Measurements from ENCODE around the gene CSF1R. TPM values are rescaled to one million over a fixed set of nuclear protein-coding genes. Genes with fewer than 3 reads are reported as not detected.
"Not testable (repeated sequence)": the region's sequence is repeated elsewhere in the genome, so short reads cannot be mapped to it uniquely, and the experiment has no call there.

CSF1R gene
- polyA plus RNA-seq, 1 donor (not counting 4 experiments of a cell fraction or from before 2014, with no cell fraction given) = not detected

- H3K4me3 ChIP-seq (ENCODE audit: control insufficient read depth in 2 of 3, extremely low read depth in 1 of 3, insufficient read depth in 2 of 3, low read depth in 1 of 3, low read length in 3 of 3) = no peak overlapping the region
- dilution Hi-C loops (cut with MboI; ENCODE audit: extremely low pct_ligation_motif_present, low sequenced_read_pairs) = loop anchor here (5.0 kb wide), 1 partner anchor 39 kb away; no protein-coding TSS in a partner anchor
Observed at GRCh38 chr5:150033334-150033733, 53.0 kb downstream of the CSF1R start.

GRCh38 chr5:150028047-150028446 lies 58.3 kb downstream of the CSF1R start:
- H3K4me3 ChIP-seq (ENCODE audit: control insufficient read depth in 2 of 3, extremely low read depth in 1 of 3, insufficient read depth in 2 of 3, low read depth in 1 of 3, low read length in 3 of 3); H3K9ac ChIP-seq (ENCODE audit: control insufficient read depth, extremely low read depth, insufficient read depth, low read length); FAIRE-seq; H3K4me2 ChIP-seq (ENCODE audit: control insufficient read depth, extremely low read depth, insufficient read depth, low read depth, low read length); dilution Hi-C loops (cut with MboI; ENCODE audit: extremely low pct_ligation_motif_present, low sequenced_read_pairs); H4K20me1 ChIP-seq (ENCODE audit: control insufficient read depth, extremely low read depth, insufficient read depth, low read length); H3K9me3 ChIP-seq (ENCODE audit: control insufficient read depth, low read depth, low read length); H3K4me1 ChIP-seq (ENCODE audit: control insufficient read depth, extremely low read depth, insufficient read depth, low read length); H3K27me3 ChIP-seq (ENCODE audit: control insufficient read depth, extremely low read depth, insufficient read depth, low read length); DNase-seq (ENCODE audit: low read depth, low spot score); H2AFZ ChIP-seq (ENCODE audit: control insufficient read depth, low read length); H3K27ac ChIP-seq (ENCODE audit: control insufficient read depth, insufficient read depth, low read length); H3K9me1 ChIP-seq (ENCODE audit: control insufficient read depth, extremely low read depth, insufficient read depth, low read length): not testable (repeated sequence)
- peaks cover 16% of the 10 kb centered on the region for H3K79me2 ChIP-seq (ENCODE audit: control insufficient read depth, insufficient read depth, low read length)
- peaks cover 50 to 60% of the 10 kb centered on the region in 2 experiments for H3K36me3 ChIP-seq (ENCODE audit: control insufficient read depth in 2 of 2, extremely low read depth in 1 of 2, insufficient read depth in 2 of 2, low read length in 2 of 2)

More at GRCh38 chr5:150033334-150033733, 53.0 kb downstream of the CSF1R start:
- H3K9me3 ChIP-seq (ENCODE audit: control insufficient read depth, low read depth, low read length) = no peaks in the 10 kb centered on the region
- H3K4me1 ChIP-seq (ENCODE audit: control insufficient read depth, extremely low read depth, insufficient read depth, low read length) = peaks cover 18% of the 10 kb centered on the region
- DNase-seq (ENCODE audit: low read depth, low spot score) (no peak), FAIRE-seq (no peak)
- no peak overlapping the region for H2AFZ ChIP-seq (ENCODE audit: control insufficient read depth, low read length)
- H3K9ac ChIP-seq (ENCODE audit: control insufficient read depth, extremely low read depth, insufficient read depth, low read length) = no peak overlapping the region
- H3K27ac ChIP-seq (ENCODE audit: control insufficient read depth, insufficient read depth, low read length) = no peak overlapping the region
- H3K9me1 ChIP-seq (ENCODE audit: control insufficient read depth, extremely low read depth, insufficient read depth, low read length) = no peaks in the 10 kb centered on the region
- H4K20me1 ChIP-seq (ENCODE audit: control insufficient read depth, extremely low read depth, insufficient read depth, low read length) = peaks cover 3% of the 10 kb centered on the region
- peaks cover 43 to 46% of the 10 kb centered on the region in 2 experiments for H3K36me3 ChIP-seq (ENCODE audit: control insufficient read depth in 2 of 2, extremely low read depth in 1 of 2, insufficient read depth in 2 of 2, low read length in 2 of 2)
- H3K27me3 ChIP-seq (ENCODE audit: control insufficient read depth, extremely low read depth, insufficient read depth, low read length) = no peaks in the 10 kb centered on the region
- H3K79me2 ChIP-seq (ENCODE audit: control insufficient read depth, insufficient read depth, low read length) = peaks cover 4% of the 10 kb centered on the region
- TF ChIP-seq CTCF (optimal IDR thresholded peaks at IDR 0.05 in 1 of 3, IDR thresholded peaks at IDR 0.05 in 1 of 3, conservative IDR thresholded peaks at IDR 0.05 in 1 of 3; ENCODE audit: extremely low read depth in 1 of 3, insufficient read depth in 2 of 3, low read length in 3 of 3) (no peak), EZH2 (IDR thresholded peaks at IDR 0.05; ENCODE audit: low read length) (no peak)
- no peak overlapping the region for H3K4me2 ChIP-seq (ENCODE audit: control insufficient read depth, extremely low read depth, insufficient read depth, low read depth, low read length)

GRCh38 chr5:150026682-150027172 lies 59.6 kb downstream of the CSF1R start:
- TF ChIP-seq CTCF (optimal IDR thresholded peaks at IDR 0.05 in 1 of 3, IDR thresholded peaks at IDR 0.05 in 1 of 3, conservative IDR thresholded peaks at IDR 0.05 in 1 of 3; ENCODE audit: extremely low read depth in 1 of 3, insufficient read depth in 2 of 3, low read length in 3 of 3) (no peak), EZH2 (IDR thresholded peaks at IDR 0.05; ENCODE audit: low read length) (no peak)
- H3K36me3 ChIP-seq (ENCODE audit: control insufficient read depth in 2 of 2, extremely low read depth in 1 of 2, insufficient read depth in 2 of 2, low read length in 2 of 2) = peaks cover 41 to 59% of the 10 kb centered on the region in 2 experiments
- FAIRE-seq = no peak

More at GRCh38 chr5:150026682-150027172, 59.6 kb downstream of the CSF1R start:
- H3K4me2 ChIP-seq (ENCODE audit: control insufficient read depth, extremely low read depth, insufficient read depth, low read depth, low read length) = no peak overlapping the region
- no peaks in the 10 kb centered on the region for H4K20me1 ChIP-seq (ENCODE audit: control insufficient read depth, extremely low read depth, insufficient read depth, low read length)
- H3K27ac ChIP-seq (ENCODE audit: control insufficient read depth, insufficient read depth, low read length) = no peak overlapping the region
- dilution Hi-C loops (cut with MboI; ENCODE audit: extremely low pct_ligation_motif_present, low sequenced_read_pairs) = no loop called here
- no peaks in the 10 kb centered on the region for H3K27me3 ChIP-seq (ENCODE audit: control insufficient read depth, extremely low read depth, insufficient read depth, low read length)
- no peak overlapping the region for H3K4me3 ChIP-seq (ENCODE audit: control insufficient read depth in 2 of 3, extremely low read depth in 1 of 3, insufficient read depth in 2 of 3, low read depth in 1 of 3, low read length in 3 of 3)
- peaks cover 18% of the 10 kb centered on the region for H3K79me2 ChIP-seq (ENCODE audit: control insufficient read depth, insufficient read depth, low read length)
- H3K9me1 ChIP-seq (ENCODE audit: control insufficient read depth, extremely low read depth, insufficient read depth, low read length) = no peaks in the 10 kb centered on the region
- H3K9me3 ChIP-seq (ENCODE audit: control insufficient read depth, low read depth, low read length) = no peaks in the 10 kb centered on the region
- no peak overlapping the region for H2AFZ ChIP-seq (ENCODE audit: control insufficient read depth, low read length)
- peaks cover 14% of the 10 kb centered on the region for H3K4me1 ChIP-seq (ENCODE audit: control insufficient read depth, extremely low read depth, insufficient read depth, low read length)
- no peak overlapping the region for H3K9ac ChIP-seq (ENCODE audit: control insufficient read depth, extremely low read depth, insufficient read depth, low read length)
- no peak for DNase-seq (ENCODE audit: low read depth, low spot score)
